Right lobe of liver (tissue), 6 donors: ENCODE measurements around the gene KISS1R. TPM values are rescaled to one million over a fixed set of nuclear protein-coding genes. Genes with fewer than 3 reads are reported as not detected.
"Not testable (repeated sequence)": the region's sequence is repeated elsewhere in the genome, so short reads cannot be mapped to it uniquely, and the experiment has no call there.

Experiments
- ATAC-seq, 4 donors: fragments of 200-7000 bp; cut with Tn5 transposase; one replicate each; pipeline ENCODE4 v1.9.1; 2020; ENCODE audit warnings: mild to moderate bottlenecking in 4 of 4, moderate library complexity in 4 of 4
- DNase-seq, 3 donors: peaks; one replicate each; pipeline ENCODE4 v3.0.0-alpha.2; 2020
- H3K27ac ChIP-seq, 3 donors: fragments of 200-600 bp; one replicate each; pipeline ENCODE4 v1.8.0; 2022
- H3K27me3 ChIP-seq, 2 donors: fragments of 200-600 bp; one replicate each; pipeline ENCODE4 v1.8.0; 2022
- H3K36me3 ChIP-seq, 4 donors: fragments of 200-600 bp; sonication (generic) in 1 of 4; one replicate each; pipeline versions ENCODE4 v1.5.1 to v1.8.0; 2017 to 2022; ENCODE audit warnings: control low read depth in 1 of 4
- H3K4me1 ChIP-seq, 4 donors: fragments of 200-600 bp; sonication (generic) in 1 of 4; one replicate each; pipeline versions ENCODE4 v1.5.1 to v1.8.0; 2017 to 2022; ENCODE audit warnings: control low read depth in 1 of 4
- H3K4me3 ChIP-seq, 3 donors: fragments of 200-600 bp; one replicate each; pipeline ENCODE4 v1.8.0; 2022
- H3K9me3 ChIP-seq, 4 donors: fragments of 200-600 bp; sonication (generic) in 1 of 4; one replicate each; pipeline versions ENCODE4 v1.5.1 to v1.8.0; 2017 to 2022; ENCODE audit warnings: control low read depth in 1 of 4
- POLR2A ChIP-seq: fragments of 450-650 bp; IDR thresholded peaks from one replicate; pipeline ENCODE4 v1.6.1; 2017; ENCODE audit warnings: antibody characterized with exemption, mild to moderate bottlenecking
- WGBS: methylation state at CpG from one replicate; pipeline ENCODE4 v1.1.6; 2018; ENCODE audit warnings: low coverage, low lambda C conversion rate; ENCODE audit not compliant: insufficient coverage; ENCODE audit errors: missing lambda C conversion rate; 5-methylcytosine and 5-hydroxymethylcytosine counted together
- intact Hi-C, 2 donors: fragments of 100-400 bp; cut with DNase I; formaldehyde crosslinking; loops; one replicate each; pipeline versions ENCODE4 v1.11.2 to v1.14.1; 2022
- total RNA-seq, 6 experiments: library from RNA; depleted of rRNA in 2 of 6; stranded (reverse); fragments of >200 nt in 2 of 6; fragmentation: NEBNext Ultra II Directional in 3 of 6; extraction: Animal tissue kit (Norgen Biotek cat#: 25700) in 3 of 6; gene quantifications; one replicate each; pipeline versions ENCODE4 v1.1.0 to v1.2.4, GENCODE V29; 2016 to 2023
- TF ChIP-seq, protein P1 (sequence below), 4 donors: fragments of 200-600 bp in 3 of 4; fragments of 450-650 bp in 1 of 4; IDR thresholded peaks; one replicate each; pipeline versions ENCODE4 v1.5.1 to v1.8.0; 2016 to 2022; ENCODE audit warnings: antibody characterized with exemption in 4 of 4, mild to moderate bottlenecking in 2 of 4
- donor health status: DM: no; HTN: yes; CAD: no.
- donor health status: DM: no; HTN: no; CAD: no.
- donor health status: DM: no; HTN: no; CAD: no.
- donor health status: DM: no; HTN: yes; CAD: no.
- donor health status: DM: no; HTN: yes; CAD: no.

The KISS1R gene
- total RNA-seq, 6 experiments from 2014 or later, result 0.47 TPM; not detected in 5

DNA sequence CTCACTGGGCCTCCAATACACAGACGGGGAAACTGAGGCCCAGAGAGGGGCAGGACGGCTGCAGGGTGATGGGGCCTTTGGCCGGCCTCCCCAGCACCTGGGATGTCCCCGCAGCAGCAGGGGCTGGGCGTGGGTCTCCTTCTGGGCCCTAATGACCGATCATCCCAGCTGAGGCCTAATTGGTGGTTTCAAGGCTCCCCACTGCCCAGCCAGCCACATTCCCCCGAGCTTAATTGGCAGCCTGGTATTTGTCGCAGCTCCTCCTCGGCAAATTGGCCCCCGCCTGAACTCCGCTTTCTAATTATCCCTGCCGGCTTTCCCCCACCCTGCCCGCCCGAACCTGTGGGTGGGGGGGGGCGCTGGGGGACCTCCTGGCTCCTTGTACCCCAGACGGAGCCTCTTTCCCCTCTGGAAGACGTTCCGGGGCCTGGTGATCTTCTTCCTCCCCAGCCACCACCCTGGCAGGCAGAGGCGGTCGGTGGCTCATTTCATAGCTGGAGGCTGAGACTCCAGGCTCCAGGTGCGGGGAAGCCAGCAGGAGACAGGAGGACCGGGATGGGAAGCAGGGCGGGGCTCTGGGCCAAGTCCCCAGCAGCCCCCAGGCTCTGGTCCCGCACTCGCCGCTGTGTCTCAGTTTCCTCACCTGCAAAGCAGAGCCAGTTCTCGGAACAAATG is 39.8 kb downstream of the KISS1R start:
- ATAC-seq (no peak), DNase-seq (no peak)
- intact Hi-C loops, result no loop called here
- Histone ChIP-seq H3K4me3 (no peak overlapping the region), H3K27me3 (no peaks in the 10 kb centered on the region), H3K36me3 (no peaks in the 10 kb centered on the region), H3K4me1 (no peaks in the 10 kb centered on the region), H3K9me3 (no peaks in the 10 kb centered on the region), H3K27ac (no peak overlapping the region)
- WGBS, result 92% methylated on average over 2 of the region's 27 CpGs
- no peak for TF ChIP-seq POLR2A
- TF ChIP-seq, protein P1, sequence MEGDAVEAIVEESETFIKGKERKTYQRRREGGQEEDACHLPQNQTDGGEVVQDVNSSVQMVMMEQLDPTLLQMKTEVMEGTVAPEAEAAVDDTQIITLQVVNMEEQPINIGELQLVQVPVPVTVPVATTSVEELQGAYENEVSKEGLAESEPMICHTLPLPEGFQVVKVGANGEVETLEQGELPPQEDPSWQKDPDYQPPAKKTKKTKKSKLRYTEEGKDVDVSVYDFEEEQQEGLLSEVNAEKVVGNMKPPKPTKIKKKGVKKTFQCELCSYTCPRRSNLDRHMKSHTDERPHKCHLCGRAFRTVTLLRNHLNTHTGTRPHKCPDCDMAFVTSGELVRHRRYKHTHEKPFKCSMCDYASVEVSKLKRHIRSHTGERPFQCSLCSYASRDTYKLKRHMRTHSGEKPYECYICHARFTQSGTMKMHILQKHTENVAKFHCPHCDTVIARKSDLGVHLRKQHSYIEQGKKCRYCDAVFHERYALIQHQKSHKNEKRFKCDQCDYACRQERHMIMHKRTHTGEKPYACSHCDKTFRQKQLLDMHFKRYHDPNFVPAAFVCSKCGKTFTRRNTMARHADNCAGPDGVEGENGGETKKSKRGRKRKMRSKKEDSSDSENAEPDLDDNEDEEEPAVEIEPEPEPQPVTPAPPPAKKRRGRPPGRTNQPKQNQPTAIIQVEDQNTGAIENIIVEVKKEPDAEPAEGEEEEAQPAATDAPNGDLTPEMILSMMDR (IDR thresholded peaks at IDR 0.05), result no peak

DNA sequence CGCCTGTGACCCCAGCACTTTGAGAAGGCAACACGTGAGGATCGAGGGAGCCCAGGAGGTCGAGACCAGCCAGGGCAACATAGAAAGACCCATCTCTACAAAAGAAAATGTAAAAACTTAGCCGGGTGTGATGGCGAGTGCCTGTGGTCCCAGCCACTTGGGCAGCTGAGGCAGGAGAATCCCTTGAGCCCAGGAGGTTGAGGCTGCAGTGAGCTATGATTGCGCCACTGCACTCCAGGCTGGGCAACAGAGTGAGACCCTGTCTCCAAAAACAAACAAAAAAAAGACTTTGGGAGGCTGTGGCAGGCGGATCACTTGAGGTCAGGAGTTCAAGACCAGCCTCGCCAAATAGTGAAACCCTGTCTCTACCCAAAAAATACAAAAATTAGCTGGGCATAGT is 40.4 kb downstream of the KISS1R start:
- H3K27me3 ChIP-seq, H3K4me3 ChIP-seq, H3K9me3 ChIP-seq, ATAC-seq, DNase-seq, H3K27ac ChIP-seq, H3K4me1 ChIP-seq, intact Hi-C loops, H3K36me3 ChIP-seq: not testable (repeated sequence)
- 93% methylated on average over 5 of the region's 9 CpGs for WGBS

DNA sequence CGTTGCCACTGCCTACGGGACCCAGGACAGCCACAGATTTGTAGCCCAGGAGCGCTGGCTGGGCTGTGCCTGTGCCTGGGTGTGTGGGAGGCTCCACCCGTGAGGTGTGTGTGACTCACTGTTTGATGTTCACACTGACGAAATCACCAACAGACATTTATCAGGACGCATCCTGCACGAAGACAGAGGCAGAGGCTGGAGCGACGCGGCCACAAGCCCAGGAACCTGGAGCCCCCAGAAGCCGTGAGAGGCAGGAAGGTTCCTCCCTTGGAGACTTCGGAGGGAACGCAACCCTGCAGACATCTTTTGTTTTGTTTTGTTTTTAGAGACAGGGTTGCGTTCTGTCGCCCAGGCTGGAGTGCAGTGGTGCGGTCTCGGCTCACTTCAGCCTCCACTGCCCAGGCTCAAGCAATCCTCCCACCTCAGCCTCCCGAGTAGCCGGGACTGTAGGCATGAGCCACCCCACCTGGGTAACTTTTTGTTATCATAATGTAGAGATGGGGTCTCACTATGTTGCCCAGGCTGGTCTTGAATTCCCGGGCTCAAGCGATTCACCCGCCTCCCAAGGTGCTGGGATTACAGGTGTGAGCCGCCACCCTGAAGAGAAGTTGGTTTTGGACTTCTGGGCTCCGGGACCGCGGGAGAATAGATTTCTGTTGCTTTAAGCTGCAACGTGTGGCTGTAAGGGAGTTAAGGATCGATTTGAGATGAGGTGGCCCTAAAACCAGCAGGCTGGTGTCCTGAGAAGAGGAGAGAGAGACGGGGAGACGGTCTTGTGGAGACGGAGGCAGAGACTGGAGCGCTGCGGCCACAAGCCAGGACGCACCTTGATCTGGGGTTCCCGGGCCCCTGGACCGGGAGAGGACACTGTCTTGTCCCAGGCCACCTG is 42.1 kb downstream of the KISS1R start:
- H3K4me3 ChIP-seq, result no peak overlapping the region
- no peak for TF ChIP-seq POLR2A
- TF ChIP-seq, protein P1 (IDR thresholded peaks at IDR 0.05), result no peak
- intact Hi-C loops, result no loop called here
- no peaks in the 10 kb centered on the region for H3K4me1 ChIP-seq
- no peak for DNase-seq
- ATAC-seq, result peak in 1 of 4 donors; percentile 60
- WGBS, result 84% methylated on average over 9 of the region's 36 CpGs
- H3K27ac ChIP-seq, result no peak overlapping the region
- no peaks in the 10 kb centered on the region for H3K27me3 ChIP-seq
- H3K36me3 ChIP-seq, result no peaks in the 10 kb centered on the region
- no peaks in the 10 kb centered on the region for H3K9me3 ChIP-seq

DNA sequence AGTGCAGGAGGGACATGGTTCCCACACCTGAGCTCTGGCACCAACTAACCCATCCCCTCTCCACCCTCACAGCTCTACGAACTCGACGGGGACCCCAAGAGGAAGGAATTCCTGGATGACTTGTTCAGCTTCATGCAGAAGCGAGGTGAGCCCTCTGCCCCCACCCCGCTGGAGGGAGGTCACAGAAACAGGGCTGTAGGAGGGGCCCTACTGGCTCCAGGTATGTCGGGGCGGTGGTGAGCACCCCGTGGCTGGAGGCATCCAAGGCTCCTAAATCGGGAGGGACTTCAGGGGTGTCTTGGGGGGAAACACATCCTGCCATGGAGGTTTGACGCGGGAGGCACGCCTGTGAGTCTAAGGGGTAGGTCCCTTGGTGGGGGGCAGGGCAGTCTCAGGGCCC is 42.9 kb downstream of the KISS1R start:
- no peak for ATAC-seq
- intact Hi-C loops, result no loop called here
- Histone ChIP-seq H3K27me3 (no peaks in the 10 kb centered on the region), H3K4me3 (no peak overlapping the region), H3K27ac (no peak overlapping the region), H3K9me3 (no peaks in the 10 kb centered on the region), H3K36me3 (no peaks in the 10 kb centered on the region), H3K4me1 (no peaks in the 10 kb centered on the region)
- TF ChIP-seq POLR2A, result no peak
- TF ChIP-seq, protein P1 (IDR thresholded peaks at IDR 0.05), result no peak
- 100% methylated on average over 1 of the region's 12 CpGs for WGBS
- no peak for DNase-seq

DNA sequence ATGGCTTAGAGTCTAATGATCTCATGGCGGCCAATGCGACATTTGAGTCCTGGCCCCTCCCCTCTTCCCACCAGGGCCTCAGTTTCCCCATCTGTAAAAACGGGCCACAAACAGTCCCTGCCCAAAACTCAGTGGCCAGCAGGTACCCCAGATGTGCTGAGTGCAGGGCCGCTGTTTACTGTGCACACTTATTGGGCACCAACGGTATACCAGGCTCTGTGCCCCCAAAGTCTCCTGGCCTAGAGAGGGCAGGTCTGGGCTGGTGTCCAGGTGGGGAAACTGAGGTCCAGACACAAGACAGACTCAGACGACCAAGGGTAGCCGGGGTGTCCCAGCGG is 43.4 kb downstream of the KISS1R start:
- DNase-seq, result no peak
- ATAC-seq, result no peak
- no peak for TF ChIP-seq POLR2A
- TF ChIP-seq, protein P1 (IDR thresholded peaks at IDR 0.05), result no peak
- Histone ChIP-seq H3K27ac (no peak overlapping the region), H3K4me3 (no peak overlapping the region), H3K27me3 (no peaks in the 10 kb centered on the region), H3K4me1 (no peaks in the 10 kb centered on the region), H3K36me3 (no peaks in the 10 kb centered on the region), H3K9me3 (no peaks in the 10 kb centered on the region)
- WGBS, result no CpG with 5 or more reads among the region's 8 CpGs
- intact Hi-C loops, result no loop called here
